Panc1 (cell line): ENCODE measurements around the gene TMEM107. TPM values are rescaled to one million over a fixed set of nuclear protein-coding genes. Genes with fewer than 3 reads are reported as not detected.

Source experiments
- ATAC-seq: fragments of 200-7000 bp; cut with Tn5 transposase; 2 replicates; pipeline ENCODE4 v1.9.1; 2020; ENCODE audit warnings: mild to moderate bottlenecking, moderate library complexity
- BruUV-seq: library from RNA; stranded (reverse); fragments of 400-500 nt; replicated peaks from 2 replicates; lab custom pipeline; 2021; lab: Mats Ljungman, UMichigan
- CTCF ChIA-PET: fragments of 300-600 bp; sonication (Branson Sonifier 250); formaldehyde crosslinking; loops from one replicate; lab custom pipeline; 2022; ENCODE audit warnings: antibody characterized with exemption; lab: Charles Lee
- POLR2A ChIA-PET: fragments of 300-600 bp; sonication (Branson Sonifier 250); formaldehyde crosslinking; loops from one replicate; lab custom pipeline; 2022; ENCODE audit warnings: antibody characterized with exemption; lab: Charles Lee
- DNase-seq: peaks from one replicate; pipeline ENCODE4 v3.0.0-alpha.2; 2010; ENCODE audit warnings: low read depth, low spot score
- H3K27ac ChIP-seq: 2 replicates; pipeline ENCODE4 v1.5.1; 2011; ENCODE audit warnings: mild to moderate bottlenecking, low read length, inconsistent platforms
- H3K27me3 ChIP-seq: fragments of 200-500 bp; sonication (Bioruptor generic); 2 replicates; pipeline ENCODE4 v1.6.0; 2014; ENCODE audit warnings: low read length, inconsistent platforms; ENCODE audit not compliant: control insufficient read depth, insufficient read depth
- H3K36me3 ChIP-seq: fragments of 200-500 bp; sonication (Bioruptor generic); 2 replicates; pipeline ENCODE4 v1.5.1; 2014; ENCODE audit warnings: inconsistent platforms, mild to moderate bottlenecking, low read length, moderate library complexity; ENCODE audit not compliant: control insufficient read depth, insufficient read depth
- H3K4me1 ChIP-seq: 2 replicates; pipeline ENCODE4 v1.5.1; 2011; ENCODE audit warnings: inconsistent platforms, mild to moderate bottlenecking, low read length, moderate library complexity; ENCODE audit not compliant: control insufficient read depth, insufficient read depth
- H3K4me3 ChIP-seq, 2 experiments: 2 replicates each; pipeline ENCODE4 v1.5.1; 2011 to 2012; ENCODE audit warnings: low read depth in 2 of 2, low read length in 2 of 2, mild to moderate bottlenecking in 2 of 2, inconsistent platforms in 1 of 2, moderate library complexity in 1 of 2
- H3K9me3 ChIP-seq: fragments of 200-500 bp; sonication (Bioruptor generic); 2 replicates; pipeline ENCODE4 v1.5.1; 2014; ENCODE audit warnings: low read depth, mild to moderate bottlenecking, inconsistent platforms, low read length, moderate library complexity; ENCODE audit not compliant: control insufficient read depth, insufficient read depth
- POLR2AphosphoS5 ChIP-seq: IDR thresholded peaks from 2 replicates; pipeline ENCODE4 v1.6.1; 2012; ENCODE audit warnings: mild to moderate bottlenecking, low read depth, low read length, moderate library complexity
- SIN3A ChIP-seq: IDR thresholded peaks from 2 replicates; pipeline ENCODE4 v1.6.1; 2012; ENCODE audit warnings: low read depth, mild to moderate bottlenecking, low read length, moderate library complexity, borderline replicate concordance; ENCODE audit not compliant: insufficient read depth
- TCF7L2 ChIP-seq: IDR thresholded peaks from 2 replicates; pipeline ENCODE4 v1.6.1; 2011; ENCODE audit warnings: mild to moderate bottlenecking, low read depth, low read length, inconsistent platforms
- in situ Hi-C: cut with HindIII; loops from 2 replicates; pipeline ENCODE4 v1.10.0; 2016; ENCODE audit warnings: low sequenced_read_pairs, low pct_unique_long_range_greater_than_20kb
- intact Hi-C: fragments of 100-400 bp; cut with micrococcal nuclease; formaldehyde crosslinking; loops from one replicate; pipeline ENCODE4 v1.10.0; 2022; ENCODE audit not compliant: unreplicated experiment
- total RNA-seq: library from RNA; stranded (reverse); gene quantifications from one replicate; pipeline ENCODE4 v1.2.1, GENCODE V29; 2021; ENCODE audit not compliant: unreplicated experiment
- TF ChIP-seq, protein P1 (sequence below), 2 experiments: IDR thresholded peaks; 2 replicates each; pipeline ENCODE4 v1.6.1; 2011 to 2012; ENCODE audit warnings: low read depth in 2 of 2, control low read depth in 1 of 2, low read length in 1 of 2, mild to moderate bottlenecking in 1 of 2, moderate library complexity in 1 of 2; ENCODE audit not compliant: insufficient read depth in 1 of 2
- TF ChIP-seq, protein P2 (sequence below): fragments of 450-650 bp; IDR thresholded peaks from 2 replicates; pipeline ENCODE4 v1.5.1; 2017; ENCODE audit warnings: mild to moderate bottlenecking

TMEM107 gene
- total RNA-seq, 1 experiment from 2014 or later = 10.6 TPM

DNA sequence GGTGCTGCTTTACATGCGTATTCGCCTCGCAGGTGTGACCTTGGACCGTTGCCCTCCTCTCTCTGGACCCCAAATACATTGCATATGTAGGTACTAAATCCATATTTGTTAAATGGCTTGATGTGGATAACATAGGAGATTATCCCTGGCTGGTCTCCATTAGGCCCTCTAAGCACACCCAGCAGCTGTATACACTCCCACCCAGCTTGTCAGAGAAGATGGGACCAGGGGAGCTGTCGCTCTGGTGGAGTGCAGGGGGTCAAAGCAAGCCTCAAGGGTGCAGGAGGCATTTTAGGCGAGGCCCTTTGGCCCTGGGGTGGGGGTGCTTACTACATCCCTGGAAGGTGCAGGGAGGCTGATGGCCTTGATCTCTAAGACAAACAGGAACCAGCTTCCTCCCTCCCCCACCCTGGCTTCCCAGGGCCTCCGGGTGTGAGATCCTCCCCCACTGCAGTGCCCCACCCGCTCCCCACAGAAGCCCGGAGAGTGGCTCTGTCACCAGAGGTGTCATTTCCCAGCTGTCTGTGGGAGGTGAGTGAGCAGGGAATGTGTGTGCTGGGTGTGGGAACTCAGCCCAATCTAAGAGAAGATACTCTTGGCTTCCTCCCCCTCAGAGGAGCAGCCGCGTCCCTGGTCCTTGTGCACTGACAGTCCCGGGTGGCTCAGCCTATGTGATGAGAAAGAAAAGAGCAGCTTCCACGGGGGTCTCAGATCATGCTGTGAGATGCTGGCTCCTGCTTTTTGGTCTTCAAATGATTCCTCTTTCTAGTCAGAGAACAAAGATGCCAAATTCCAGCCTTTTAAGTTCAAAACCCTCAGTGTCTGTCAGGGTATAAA, 12.0 kb downstream of the TMEM107 start:
- ATAC-seq (peak; percentile 63), DNase-seq (no peak)
- Histone ChIP-seq H3K4me1 (peaks cover 29% of the 10 kb centered on the region), H3K9me3 (no peaks in the 10 kb centered on the region), H3K27me3 (no peaks in the 10 kb centered on the region), H3K36me3 (no peaks in the 10 kb centered on the region; the same call in none of the 2 replicates), H3K4me3 (peak overlapping the region; percentile 5 to 53; a peak in 3 of 4 replicates), H3K27ac (peak overlapping the region; percentile 71)
- intact Hi-C loops = no loop called here
- in situ Hi-C loops = no loop called here
- no TSS peak for BruUV-seq
- POLR2A ChIA-PET = interaction anchor here (1.3 kb wide), 1 partner anchor 9 kb away, joined by 17 read pairs; no protein-coding TSS in a partner anchor
- TF ChIP-seq, protein P1, sequence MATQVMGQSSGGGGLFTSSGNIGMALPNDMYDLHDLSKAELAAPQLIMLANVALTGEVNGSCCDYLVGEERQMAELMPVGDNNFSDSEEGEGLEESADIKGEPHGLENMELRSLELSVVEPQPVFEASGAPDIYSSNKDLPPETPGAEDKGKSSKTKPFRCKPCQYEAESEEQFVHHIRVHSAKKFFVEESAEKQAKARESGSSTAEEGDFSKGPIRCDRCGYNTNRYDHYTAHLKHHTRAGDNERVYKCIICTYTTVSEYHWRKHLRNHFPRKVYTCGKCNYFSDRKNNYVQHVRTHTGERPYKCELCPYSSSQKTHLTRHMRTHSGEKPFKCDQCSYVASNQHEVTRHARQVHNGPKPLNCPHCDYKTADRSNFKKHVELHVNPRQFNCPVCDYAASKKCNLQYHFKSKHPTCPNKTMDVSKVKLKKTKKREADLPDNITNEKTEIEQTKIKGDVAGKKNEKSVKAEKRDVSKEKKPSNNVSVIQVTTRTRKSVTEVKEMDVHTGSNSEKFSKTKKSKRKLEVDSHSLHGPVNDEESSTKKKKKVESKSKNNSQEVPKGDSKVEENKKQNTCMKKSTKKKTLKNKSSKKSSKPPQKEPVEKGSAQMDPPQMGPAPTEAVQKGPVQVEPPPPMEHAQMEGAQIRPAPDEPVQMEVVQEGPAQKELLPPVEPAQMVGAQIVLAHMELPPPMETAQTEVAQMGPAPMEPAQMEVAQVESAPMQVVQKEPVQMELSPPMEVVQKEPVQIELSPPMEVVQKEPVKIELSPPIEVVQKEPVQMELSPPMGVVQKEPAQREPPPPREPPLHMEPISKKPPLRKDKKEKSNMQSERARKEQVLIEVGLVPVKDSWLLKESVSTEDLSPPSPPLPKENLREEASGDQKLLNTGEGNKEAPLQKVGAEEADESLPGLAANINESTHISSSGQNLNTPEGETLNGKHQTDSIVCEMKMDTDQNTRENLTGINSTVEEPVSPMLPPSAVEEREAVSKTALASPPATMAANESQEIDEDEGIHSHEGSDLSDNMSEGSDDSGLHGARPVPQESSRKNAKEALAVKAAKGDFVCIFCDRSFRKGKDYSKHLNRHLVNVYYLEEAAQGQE (IDR thresholded peaks at IDR 0.05; ENCODE audit: insufficient read depth in 1 of 2, low read depth in 2 of 2, low read length in 1 of 2) = no peak
- TF ChIP-seq, protein P2, sequence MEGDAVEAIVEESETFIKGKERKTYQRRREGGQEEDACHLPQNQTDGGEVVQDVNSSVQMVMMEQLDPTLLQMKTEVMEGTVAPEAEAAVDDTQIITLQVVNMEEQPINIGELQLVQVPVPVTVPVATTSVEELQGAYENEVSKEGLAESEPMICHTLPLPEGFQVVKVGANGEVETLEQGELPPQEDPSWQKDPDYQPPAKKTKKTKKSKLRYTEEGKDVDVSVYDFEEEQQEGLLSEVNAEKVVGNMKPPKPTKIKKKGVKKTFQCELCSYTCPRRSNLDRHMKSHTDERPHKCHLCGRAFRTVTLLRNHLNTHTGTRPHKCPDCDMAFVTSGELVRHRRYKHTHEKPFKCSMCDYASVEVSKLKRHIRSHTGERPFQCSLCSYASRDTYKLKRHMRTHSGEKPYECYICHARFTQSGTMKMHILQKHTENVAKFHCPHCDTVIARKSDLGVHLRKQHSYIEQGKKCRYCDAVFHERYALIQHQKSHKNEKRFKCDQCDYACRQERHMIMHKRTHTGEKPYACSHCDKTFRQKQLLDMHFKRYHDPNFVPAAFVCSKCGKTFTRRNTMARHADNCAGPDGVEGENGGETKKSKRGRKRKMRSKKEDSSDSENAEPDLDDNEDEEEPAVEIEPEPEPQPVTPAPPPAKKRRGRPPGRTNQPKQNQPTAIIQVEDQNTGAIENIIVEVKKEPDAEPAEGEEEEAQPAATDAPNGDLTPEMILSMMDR = no peak
- TF ChIP-seq TCF7L2 (peak; percentile 19; the same call in 1 of the 2 replicates), POLR2AphosphoS5 (no peak), SIN3A (no peak)
- CTCF ChIA-PET = no interaction called here

- in situ Hi-C loops (no loop called here), intact Hi-C loops (no loop called here)
- TF ChIP-seq, protein P1 (IDR thresholded peaks at IDR 0.05; ENCODE audit: insufficient read depth in 1 of 2, low read depth in 2 of 2, low read length in 1 of 2) = no peak
- TF ChIP-seq, protein P2 = no peak
- H3K27ac ChIP-seq = peak overlapping the region; percentile 71
- DNase-seq (no peak), ATAC-seq (peak; percentile 65)
- H3K27me3 ChIP-seq = no peaks in the 10 kb centered on the region
- POLR2A ChIA-PET = interaction anchor here (1.3 kb wide), 1 partner anchor 10 kb away, joined by 17 read pairs; no protein-coding TSS in a partner anchor
- BruUV-seq = no TSS peak
- peak overlapping the region; percentile 53 to 84 for H3K4me3 ChIP-seq
- no peaks in the 10 kb centered on the region for H3K9me3 ChIP-seq
- CTCF ChIA-PET = interaction anchor here (0.6 kb wide), 1 partner anchor 103 kb away, joined by 8 read pairs; no protein-coding TSS in a partner anchor
- peaks cover 29% of the 10 kb centered on the region for H3K4me1 ChIP-seq
- H3K36me3 ChIP-seq = no peaks in the 10 kb centered on the region; the same call in none of the 2 replicates
Measured at GRCh38 chr17:8162997-8163977, 12.9 kb downstream of the TMEM107 start.
